Stimulated activated CD4-positive, alpha-beta T cell treated with anti-CD3 and anti-CD28 coated beads, Interleukin-4, amount 100 ng/mL, for 1 hour (primary cell): ENCODE measurements around the gene RASGRP2.

Experiments
- DNase-seq: peaks from one replicate; pipeline ENCODE4 v3.0.0-alpha.2; 2020

RASGRP2 gene

GRCh38 chr11:64770120-64770519 is 26.2 kb upstream of the RASGRP2 start:
- no peak for DNase-seq

- DNase-seq = no peak
These were observed 25.3 kb upstream of the RASGRP2 start for GRCh38 chr11:64769283-64769682.

GRCh38 chr11:64768300-64768694 is 24.4 kb upstream of the RASGRP2 start:
- no peak for DNase-seq

GRCh38 chr11:64767344-64768299 is 23.7 kb upstream of the RASGRP2 start:
- DNase-seq = peak; percentile 79

- no peak for DNase-seq
These were observed 22.9 kb upstream of the RASGRP2 start for GRCh38 chr11:64766881-64767280.

GRCh38 chr11:64765851-64766665 is 22.1 kb upstream of the RASGRP2 start:
- DNase-seq = no peak

GRCh38 chr11:64765291-64765850 is 21.4 kb upstream of the RASGRP2 start:
- no peak for DNase-seq

GRCh38 chr11:64764753-64765152 is 20.8 kb upstream of the RASGRP2 start:
- DNase-seq = no peak

GRCh38 chr11:64764040-64764611 is 20.2 kb upstream of the RASGRP2 start:
- peak; percentile 41 for DNase-seq

- DNase-seq = no peak
These were observed 19.6 kb upstream of the RASGRP2 start for GRCh38 chr11:64763526-64764039.

GRCh38 chr11:64762674-64763525 is 19.0 kb upstream of the RASGRP2 start:
- DNase-seq = peak; percentile 12

GRCh38 chr11:64762277-64762673 is 18.3 kb upstream of the RASGRP2 start:
- no peak for DNase-seq

GRCh38 chr11:64760759-64761420 is 16.9 kb upstream of the RASGRP2 start:
- no peak for DNase-seq

GRCh38 chr11:64759722-64760719 is 16.1 kb upstream of the RASGRP2 start, which contains the start of gene PYGM:
Gene PYGM (minus strand): TSS chr11:64759974. CDS start chr11:64759898, 76 bp downstream.
- no peak for DNase-seq

- DNase-seq = no peak
These were observed 15.3 kb upstream of the RASGRP2 start for GRCh38 chr11:64759131-64759721.

GRCh38 chr11:64758330-64759079 is 14.6 kb upstream of the RASGRP2 start:
- no peak for DNase-seq

- no peak for DNase-seq
These were observed 13.8 kb upstream of the RASGRP2 start for GRCh38 chr11:64757549-64758329.
